Amniotic stem cell (primary cell): Measurements from ENCODE around the gene DYNC1H1.

Experiments
- DNase-seq: peaks from one replicate; lab custom pipeline; 2025; lab: John Stamatoyannopoulos, UW

Gene DYNC1H1

DNA sequence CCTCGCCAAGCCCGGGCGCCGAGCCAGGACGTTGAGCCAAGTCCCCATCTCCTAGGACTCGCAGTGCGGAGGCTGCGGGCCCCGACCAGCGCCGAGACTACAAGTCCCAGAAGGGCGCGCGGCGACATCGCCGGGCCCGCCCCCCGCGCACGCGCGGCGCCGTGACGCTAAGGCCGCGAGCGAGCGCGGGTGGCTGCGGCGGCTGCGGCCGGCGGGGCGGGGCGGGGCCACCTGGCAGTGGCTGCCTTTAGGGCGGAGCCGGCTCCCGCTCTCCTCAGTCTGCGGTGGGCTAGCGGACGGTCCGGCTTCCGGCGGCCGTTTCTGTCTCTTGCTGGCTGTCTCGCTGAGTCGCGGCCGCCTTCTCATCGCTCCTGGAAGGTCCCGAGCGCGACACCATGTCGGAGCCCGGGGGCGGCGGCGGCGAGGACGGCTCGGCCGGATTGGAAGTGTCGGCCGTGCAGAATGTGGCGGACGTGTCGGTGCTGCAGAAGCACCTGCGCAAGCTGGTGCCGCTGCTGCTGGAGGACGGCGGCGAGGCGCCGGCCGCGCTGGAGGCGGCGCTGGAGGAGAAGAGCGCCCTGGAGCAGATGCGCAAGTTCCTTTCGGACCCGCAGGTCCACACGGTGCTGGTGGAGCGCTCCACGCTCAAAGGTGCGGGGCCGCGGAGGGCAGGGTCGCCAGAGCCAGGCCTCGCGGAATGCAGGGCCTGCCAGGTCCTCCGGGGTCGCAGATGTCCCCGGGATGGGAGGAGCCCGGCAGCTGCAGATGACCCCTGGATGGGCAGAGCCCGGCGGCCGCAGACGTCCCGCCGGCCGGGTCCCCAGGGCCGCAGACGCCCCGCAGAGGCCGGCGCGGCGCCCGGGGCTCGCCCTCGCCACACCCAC, at the start of gene DYNC1H1:
Gene DYNC1H1 (plus strand): TSS at position 277 of the 884 bp plus-strand sequence. CDS start 119 bp downstream, at position 396.
- DNase-seq = peak; percentile 76

DNA sequence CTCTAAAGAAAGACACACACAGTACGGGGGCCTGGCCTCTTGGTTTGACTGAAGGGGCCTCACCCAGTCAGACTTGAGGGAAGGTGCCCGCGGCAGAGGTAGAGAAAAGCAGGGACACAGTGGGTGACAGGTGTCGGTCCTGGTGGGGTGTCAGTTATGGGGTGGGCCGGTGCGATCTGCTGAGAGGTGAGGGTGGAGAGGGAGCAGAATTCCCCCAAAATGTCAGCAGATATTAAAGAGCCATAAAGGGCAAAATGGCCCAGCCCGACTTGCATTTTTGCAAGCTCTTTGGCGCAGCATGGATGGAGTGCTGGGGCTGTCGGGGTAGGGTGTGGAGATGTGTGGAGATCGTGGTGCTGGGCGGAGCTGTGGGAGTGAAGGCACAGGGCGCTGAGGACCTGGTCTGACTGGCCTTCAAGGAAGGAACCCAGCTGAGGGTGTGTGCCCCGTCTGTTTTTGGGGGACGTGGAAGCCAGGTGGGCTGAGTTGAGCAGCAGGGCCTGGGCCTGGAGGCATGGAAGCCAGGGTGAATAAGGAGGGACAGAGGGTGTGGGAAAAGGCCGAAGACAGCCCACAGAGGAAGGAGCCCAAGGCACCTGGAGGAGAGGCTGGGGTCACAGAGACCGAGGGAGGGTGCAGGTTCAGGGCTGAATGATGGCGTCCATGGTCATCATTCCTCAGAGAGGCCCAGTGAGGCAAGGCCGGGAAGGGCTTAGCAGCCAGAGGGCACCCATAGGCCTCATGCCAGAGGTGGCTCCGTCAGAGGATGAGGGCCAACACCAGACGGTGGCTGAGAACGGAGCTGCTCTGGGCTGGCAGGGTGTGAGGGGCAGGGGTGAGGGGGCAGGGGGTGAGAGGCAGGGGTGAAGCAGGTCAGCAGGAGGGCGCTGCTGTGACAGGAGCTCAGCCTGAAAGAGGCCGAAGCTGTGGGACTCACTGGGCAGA, 48.2 kb upstream of the DYNC1H1 start:
- DNase-seq = no peak

DNA sequence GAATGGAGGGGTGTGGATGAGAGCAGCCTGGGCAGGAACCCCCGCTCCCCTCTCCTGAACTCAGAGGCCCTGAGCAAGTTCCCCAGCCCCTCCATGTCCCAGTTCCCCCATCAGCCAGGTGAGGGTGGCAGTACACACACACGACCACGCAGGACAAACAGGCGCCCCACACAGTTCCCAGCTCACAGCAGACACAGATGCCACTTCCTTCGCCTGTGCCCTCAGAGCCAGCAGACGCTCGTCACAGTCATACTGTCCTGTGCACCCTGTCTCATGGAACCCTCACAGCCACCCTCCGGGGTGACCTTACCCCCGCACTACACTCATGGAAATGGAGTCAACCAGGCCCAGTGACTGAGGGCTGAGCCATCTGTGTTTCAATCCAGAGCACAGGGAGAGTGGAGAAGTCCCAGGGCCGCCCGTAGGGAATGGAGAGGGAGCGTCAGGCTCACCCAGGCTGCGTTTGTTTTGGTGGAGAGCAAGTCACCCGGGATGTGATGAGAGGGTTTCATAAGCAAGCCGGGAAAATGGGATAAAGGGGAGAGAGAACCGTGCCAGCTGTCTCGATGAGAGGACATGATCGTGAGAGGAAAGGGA, 47.5 kb upstream of the DYNC1H1 start:
- no peak for DNase-seq

DNA sequence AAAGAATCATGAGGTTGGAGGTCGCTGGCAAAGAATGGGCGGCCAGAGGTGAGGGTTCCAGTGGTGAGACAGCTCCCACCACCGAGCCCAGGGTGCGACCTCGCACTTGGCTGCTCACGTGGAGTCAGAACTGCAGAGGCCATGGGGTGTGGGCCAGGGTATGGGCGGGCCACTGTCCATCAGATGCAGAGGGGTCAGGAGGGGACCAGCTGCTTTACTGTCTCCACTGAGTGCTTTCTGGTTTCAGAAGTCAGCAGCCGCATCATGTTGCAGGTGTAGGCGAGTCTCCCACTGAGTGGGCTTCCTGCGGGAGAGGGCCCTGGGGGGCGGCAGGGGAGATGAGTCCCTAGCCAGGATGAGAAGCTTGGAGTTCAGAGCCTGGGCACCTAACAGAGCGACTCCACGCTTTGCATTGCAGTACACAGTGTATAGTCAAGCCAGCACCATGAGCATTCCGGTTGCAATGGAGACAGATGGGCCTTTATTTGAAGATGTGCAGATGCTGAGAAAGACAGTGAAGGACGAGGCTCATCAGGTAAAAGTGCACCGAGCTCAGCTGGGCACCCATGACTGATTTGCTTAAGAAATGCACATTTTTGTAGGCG, 46.9 kb upstream of the DYNC1H1 start:
- no peak for DNase-seq

DNA sequence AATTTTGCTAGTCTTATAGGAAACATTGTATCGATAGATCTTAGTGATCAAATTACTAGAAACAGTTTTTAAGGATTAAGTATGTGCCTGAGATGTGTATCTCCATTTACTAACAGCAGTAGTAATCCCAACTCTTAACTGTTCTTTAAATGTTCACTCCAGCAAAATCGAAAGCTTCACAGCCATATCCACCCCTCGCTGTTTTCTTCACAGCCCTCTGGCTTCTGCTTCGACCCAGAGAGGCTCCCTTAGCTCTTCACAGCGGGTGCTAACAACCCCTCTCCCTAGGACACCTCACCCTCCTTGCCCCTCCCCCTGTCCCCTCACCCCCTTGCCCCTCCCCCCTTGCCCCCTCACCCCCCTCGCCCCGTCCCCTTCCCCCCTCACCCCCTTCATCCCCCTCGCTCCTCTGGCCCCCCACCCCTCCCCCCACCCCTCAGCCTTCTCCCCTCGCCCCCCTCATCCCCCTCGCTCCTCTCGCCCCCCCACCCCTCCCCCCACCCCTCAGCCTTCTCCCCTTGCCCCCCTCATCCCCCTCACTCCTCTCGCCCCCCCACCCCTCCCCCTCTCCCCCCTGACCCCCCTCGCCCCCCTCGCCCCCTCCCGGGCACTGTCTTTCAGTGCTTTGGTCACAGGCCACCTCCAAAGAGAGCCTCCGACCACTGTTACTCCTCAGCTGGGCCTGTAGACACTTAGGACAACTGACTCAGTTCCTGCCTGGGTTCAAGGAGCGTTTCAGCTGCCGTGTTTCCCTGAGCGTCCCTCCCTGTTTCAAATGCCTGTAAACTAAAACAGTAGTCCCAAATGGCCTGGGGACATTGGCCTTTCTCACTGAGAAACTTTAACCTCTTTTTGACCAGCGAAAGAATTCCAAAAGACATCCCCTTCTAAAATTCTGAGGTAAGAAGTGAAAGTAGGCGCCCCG, 46.0 kb upstream of the DYNC1H1 start:
- DNase-seq = no peak

DNA sequence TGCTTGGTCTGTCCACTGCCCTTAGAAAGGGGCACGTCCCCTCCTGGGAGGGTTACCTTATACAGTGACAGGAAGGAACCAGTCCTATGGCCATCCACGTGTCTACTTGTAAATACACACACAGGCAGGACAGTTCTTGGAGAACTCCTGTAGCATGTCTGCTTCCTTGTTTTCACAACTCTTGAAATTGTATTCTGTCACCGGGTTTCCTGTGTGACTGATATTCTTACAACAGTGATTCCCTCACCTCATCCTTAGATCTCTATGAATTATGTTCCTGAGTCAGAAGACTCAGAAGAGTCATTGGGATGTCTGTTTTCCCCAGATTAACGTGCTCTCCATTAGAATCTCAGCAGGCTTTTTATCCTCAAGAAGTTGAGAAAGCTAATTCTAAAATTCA, 44.1 kb upstream of the DYNC1H1 start:
- DNase-seq = no peak

DNA sequence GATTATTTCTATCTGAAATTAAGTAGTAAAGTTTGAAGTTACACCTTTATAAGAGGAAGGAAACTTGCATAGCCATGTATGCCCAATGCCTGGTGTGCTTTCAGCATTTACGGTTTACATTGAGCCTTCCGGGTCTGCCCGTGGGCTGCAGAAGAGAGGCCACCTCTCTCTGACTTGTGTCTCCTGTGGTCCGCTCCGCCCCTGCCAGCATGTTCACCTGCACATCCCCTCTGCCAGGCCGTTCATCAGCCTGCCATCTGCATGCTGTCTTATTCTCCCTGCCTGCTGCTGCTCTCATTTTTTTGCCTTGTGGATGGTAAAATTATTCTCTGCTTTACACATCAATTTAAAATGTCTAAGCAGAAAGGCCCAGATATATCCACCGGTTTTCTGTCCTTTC, 41.5 kb upstream of the DYNC1H1 start:
- no peak for DNase-seq

DNA sequence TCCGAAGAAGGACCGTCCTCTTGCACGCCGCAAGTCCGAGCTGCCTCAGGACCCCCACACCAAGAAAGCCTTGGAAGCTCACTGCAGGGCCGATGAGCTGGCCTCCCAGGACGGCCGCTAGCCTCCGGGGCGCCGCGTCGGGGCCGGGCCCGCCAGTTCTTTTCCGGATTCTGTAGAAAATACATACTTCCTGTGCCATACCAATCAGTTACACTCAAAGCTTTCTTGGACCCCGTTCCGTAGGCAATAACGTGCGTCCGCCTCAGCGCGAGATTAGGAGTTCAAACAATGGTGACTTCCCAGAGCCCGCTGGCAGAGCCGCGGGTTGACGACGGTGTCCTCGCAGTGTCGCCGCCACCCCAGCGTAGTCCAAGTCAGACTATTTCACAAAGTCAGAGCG, 39.2 kb upstream of the DYNC1H1 start:
- no peak for DNase-seq

DNA sequence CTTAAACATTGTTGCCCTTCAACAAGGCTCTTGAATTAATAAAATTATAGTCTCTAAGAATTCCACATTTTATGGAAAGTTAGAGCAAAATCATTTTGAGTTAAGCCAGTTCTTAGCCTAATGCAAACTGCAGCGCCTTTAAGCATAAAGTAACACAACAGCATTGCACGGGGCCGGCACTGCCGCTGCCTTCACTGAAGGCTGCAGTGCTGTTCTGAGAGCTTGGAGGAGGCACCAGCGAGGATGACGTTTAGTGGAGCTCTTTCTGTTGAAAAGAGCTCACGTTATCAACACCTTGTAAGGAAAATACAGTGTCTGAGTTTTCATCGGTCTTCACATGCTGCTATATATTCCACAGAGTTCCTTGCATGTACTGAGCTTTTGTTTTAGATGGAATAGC, 38.3 kb upstream of the DYNC1H1 start:
- no peak for DNase-seq

DNA sequence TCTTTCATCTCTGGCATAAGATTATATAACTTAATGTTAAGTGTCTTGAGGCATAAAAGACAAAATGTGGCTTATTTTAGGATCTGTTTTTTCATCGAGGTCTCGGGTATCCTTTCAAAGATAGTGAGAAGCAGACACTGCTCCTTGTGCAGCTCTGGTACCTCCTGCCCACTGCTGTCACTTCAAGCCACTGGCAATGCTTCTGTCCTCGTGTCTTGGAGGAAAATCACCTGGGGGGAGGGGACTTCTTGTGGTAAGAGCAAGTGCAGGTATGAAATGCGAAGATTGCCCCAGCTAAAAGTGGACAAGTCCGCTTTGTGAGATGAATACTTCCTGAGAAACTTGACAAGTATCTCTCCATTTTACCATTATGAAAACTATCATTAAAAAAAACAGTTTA, 37.8 kb upstream of the DYNC1H1 start:
- DNase-seq = no peak

DNA sequence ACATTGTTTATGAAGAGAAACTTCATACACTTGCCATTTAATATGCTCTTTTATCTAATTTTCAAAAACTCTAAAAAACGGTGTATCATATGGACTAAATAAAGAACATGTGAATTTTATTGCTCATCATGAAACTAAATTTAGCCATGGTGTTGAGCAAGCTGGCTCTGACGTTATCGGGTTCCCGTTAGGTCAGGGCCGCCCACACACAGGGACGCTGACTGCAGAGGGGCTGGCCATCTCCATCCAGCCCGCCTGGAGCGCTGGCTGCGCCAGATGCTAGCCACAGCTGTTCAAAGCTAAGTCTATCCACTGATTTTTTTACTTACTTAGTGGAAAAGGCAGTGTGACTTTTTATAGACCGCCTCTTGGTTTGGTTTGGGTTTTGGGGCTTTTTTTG, 36.5 kb upstream of the DYNC1H1 start:
- DNase-seq = peak; percentile 91

DNA sequence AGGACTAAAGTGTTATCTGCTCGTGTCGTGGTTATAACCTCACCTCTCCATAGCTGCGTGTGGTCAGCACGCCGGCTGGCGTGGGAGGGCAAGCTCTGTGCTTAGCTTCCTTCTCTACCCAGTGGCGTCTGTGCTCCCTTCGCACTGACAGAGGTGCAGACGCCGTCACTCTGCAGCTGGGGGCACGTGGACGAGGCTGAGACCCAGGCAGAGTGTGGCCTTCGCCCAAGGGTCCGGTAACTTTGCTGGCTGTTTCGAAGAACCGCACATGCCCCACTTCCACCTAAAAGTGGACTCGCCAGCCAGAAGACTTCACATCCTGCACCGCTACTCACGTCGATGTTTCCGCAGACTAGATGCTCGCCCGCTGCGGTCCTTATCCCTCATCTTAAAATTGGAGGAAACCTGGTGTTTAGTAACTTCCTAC, 35.9 kb upstream of the DYNC1H1 start:
- DNase-seq = no peak

DNA sequence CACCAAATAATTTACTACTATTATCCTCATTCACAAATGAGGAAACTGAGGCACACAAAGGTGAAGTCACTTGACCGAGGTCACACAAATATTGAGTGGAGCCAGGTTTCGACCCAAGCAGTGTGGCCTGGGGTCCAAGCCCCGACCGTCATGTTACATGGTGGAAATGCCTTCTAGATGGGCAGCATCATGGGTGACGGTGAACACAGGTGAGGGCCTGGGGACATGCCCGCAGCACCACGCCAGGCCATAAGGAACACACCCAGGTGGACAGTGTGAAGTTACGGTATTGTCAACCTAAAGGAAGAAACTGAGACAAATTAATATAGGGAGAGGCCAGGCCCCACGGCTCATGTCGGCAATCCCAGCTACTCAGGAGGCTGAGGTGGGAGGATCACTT, 35.3 kb upstream of the DYNC1H1 start:
- DNase-seq = no peak

DNA sequence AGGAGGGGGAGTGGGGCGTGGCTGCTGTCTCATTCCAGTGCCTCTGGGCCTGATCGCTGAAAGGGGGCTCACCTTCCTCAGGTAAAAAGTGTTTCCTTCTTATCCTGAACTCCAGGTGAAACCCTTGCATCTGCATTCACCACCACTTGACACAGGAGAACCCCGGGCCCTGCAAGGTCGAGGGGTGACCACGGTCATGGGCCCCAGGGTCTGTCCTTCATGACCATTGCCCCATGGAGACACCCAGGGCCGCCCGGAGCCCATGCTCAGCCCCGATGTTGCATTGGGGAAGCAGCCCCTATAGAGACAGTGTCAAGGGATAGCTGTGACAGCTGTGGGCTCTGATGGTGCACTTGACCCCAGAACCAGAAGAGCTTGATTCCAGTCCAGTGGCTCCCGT, 34.4 kb upstream of the DYNC1H1 start:
- DNase-seq = no peak

DNA sequence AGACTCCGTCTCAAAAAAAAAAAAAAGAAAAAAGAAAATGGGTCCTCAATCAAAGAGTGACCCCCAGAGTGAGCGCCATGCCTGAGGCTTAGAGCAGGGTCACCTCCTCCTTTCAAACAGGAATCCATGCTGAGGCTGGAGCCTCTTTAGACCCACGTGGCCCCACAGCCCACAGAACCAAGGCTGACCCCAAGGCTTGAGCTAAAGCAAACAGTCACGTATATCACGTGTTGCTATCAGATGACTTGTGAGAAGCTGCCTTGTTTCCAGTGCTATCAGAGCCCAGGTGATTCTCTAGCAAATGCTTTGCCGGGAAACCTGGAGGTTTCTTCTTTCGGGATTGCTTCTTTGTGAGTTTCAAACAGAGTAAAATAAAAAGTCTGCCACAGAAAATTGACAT, 31.7 kb upstream of the DYNC1H1 start:
- no peak for DNase-seq

DNA sequence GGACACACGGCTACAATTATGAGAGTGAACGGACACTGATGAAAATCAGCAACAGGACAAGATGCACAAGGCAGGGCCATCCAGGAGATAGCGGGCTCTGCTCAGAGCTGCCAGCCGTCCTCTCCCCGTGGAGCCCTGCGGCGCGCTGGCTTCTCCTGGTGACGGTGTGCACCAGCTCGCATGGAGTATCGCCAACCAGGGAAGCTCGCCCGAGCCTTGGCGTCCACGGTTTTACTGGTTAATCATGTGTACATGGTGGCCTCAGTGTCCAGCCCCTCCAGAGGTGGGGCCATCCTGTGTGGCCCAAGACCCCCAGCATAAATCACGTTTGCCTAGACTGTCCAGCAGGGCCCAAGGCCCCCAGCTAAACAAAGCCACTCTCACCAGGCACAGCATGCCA, 31.2 kb upstream of the DYNC1H1 start:
- DNase-seq = no peak

DNA sequence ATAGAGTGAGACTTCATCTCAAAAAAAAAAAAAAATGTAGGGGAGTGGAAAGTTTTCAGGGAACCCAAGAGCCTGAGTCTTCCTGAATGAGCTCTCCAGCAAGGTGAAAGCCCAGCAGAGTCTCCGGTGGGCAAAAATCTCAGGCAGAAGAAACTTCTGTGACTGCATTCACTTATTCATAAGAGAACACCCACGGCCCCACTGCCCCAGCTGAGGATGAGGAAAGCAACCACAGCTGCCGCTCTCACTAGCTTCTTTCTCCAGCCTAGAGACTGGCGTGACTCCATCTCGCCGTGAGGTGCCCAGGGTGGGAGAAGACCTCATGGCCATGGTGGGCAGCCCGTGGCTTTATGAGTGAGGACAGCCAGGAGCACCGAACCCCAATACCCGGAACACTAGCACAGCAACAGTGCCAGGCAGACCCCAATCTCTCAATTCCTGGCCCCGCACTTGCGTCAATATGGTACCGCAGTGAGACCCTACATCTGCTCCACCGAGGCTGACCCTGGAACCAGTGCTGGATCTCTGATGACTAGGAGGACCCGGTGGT, 29.7 kb upstream of the DYNC1H1 start:
- no peak for DNase-seq

DNA sequence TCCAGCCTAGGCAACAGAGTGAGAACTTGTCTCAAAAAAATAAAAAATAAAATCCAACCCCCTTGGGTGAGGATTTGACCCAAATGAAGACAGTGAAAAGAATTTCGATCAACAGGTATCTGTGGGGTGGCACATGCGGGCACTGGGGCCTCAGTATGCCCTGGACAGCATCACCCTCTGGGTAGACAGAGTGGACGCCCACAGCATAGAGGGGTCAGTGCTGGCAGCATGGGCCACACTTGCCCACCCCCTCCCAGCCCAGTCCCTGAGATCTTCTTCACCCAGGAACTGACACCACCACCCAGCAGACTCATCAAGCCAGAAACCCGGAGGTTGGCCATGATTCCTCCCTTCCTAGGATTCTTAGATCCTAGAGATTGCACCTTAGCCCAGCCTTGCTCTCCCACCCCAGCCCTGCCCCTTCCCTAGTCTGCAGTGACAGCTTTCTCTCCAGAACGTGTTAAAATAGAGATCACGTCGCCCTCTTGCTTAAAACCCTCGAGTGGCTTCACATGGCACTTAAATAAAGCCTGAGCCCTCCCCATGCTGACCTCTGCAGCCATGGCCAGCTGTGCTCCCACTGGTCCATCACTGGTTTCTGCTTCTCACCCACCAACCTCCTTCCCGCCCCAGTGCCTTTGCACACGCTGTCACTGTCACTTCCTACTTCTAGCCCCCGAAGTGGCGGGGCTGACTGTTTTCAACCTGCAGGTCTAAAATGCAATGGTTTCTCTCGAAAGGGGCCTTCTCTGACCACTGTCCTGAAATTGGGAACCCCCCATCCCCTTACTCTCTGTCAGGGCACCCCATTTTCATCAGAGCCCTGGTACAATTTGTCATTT, 26.2 kb upstream of the DYNC1H1 start:
- DNase-seq = no peak

DNA sequence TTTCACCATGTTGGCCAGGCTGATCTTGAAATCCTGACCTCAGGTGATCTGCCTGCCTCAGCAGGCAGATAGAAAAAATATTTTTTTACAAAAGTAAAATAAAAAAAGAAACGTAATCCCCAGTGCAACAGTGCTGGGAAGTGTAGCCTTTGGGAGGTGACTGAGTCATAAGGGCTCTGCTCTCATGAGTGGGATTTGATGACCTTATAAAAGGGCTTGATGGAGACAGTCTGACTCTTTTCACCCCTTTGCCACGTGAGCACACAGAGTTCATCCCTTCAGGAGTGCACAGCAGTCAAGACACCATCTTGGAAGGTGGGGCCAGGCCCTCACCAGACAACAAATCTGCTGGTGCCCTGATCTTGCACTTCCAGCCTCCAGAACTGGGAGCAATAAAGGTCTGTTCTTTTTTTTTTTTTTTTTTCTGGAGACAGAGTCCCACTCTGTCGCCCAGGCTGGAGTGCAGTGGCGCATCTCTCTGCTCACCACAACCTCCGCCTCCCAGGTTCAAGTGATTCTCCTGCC, 24.7 kb upstream of the DYNC1H1 start:
- no peak for DNase-seq
